Measurements from ENCODE around the gene MRPS11. TPM values are rescaled to one million over a fixed set of nuclear protein-coding genes. Genes with fewer than 3 reads are reported as not detected.

Gene MRPS11
- polyA plus RNA-seq, 2 of the 4 experiments (the other 2 are of a cell fraction): 99.0 to 122 TPM

DNA sequence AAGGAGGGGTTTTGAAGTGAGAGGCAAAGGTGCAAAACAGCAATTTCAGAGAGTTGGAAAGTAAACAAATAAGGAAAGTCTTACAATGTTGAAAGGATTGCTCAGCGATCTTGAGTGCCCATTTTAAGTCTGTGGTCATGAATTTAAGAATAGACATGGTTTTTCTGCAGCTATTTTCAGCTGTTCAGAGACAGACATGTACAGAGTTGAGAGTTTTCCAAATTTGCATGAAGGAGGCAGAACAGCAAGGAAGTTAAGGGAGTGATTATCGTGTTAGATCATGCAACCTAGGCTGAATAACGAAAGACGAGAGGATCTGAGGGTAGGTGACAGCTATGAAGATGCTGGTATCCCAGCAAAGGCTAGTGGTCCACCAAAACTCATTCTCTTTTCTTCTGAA is 41.8 kb downstream of the MRPS11 start:
- ChIA-PET POLR2A (no interaction called here), CTCF (interaction anchor here (1.2 to 1.6 kb wide), 2 partner anchors 9 to 32 kb away, joined by 3 to 5 read pairs; no protein-coding TSS in a partner anchor)
- Histone ChIP-seq H3K4me2 (no peak overlapping the region), H3K4me1 (no peaks in the 10 kb centered on the region), H3K4me3 (no peak overlapping the region), H3K9me3 (no peaks in the 10 kb centered on the region), H3K27ac (no peak overlapping the region)
- TF ChIP-seq, protein P1, sequence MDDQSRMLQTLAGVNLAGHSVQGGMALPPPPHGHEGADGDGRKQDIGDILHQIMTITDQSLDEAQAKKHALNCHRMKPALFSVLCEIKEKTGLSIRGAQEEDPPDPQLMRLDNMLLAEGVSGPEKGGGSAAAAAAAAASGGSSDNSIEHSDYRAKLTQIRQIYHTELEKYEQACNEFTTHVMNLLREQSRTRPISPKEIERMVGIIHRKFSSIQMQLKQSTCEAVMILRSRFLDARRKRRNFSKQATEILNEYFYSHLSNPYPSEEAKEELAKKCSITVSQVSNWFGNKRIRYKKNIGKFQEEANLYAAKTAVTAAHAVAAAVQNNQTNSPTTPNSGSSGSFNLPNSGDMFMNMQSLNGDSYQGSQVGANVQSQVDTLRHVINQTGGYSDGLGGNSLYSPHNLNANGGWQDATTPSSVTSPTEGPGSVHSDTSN (IDR thresholded peaks at IDR 0.05): no peak
- TF ChIP-seq KDM5A (IDR thresholded peaks at IDR 0.05): no peak
- TF ChIP-seq HOXA7 (CRISPR knock-in tag; IDR thresholded peaks at IDR 0.05): no peak
- TF ChIP-seq RCOR1 (IDR thresholded peaks at IDR 0.05; ENCODE audit: low read depth, low read length): no peak
- TF ChIP-seq, protein P2, sequence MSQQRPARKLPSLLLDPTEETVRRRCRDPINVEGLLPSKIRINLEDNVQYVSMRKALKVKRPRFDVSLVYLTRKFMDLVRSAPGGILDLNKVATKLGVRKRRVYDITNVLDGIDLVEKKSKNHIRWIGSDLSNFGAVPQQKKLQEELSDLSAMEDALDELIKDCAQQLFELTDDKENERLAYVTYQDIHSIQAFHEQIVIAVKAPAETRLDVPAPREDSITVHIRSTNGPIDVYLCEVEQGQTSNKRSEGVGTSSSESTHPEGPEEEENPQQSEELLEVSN (IDR thresholded peaks at IDR 0.05; ENCODE audit: borderline replicate concordance, low read depth): no peak
- no peak for TF ChIP-seq MYC (IDR thresholded peaks at IDR 0.05; ENCODE audit: borderline replicate concordance, low read length)
- no peak for TF ChIP-seq ZC3H11A (IDR thresholded peaks at IDR 0.05)
- no peak for TF ChIP-seq NPAS2 (CRISPR knock-in tag; IDR thresholded peaks at IDR 0.05; ENCODE audit: borderline replicate concordance)
- TF ChIP-seq, protein P3, sequence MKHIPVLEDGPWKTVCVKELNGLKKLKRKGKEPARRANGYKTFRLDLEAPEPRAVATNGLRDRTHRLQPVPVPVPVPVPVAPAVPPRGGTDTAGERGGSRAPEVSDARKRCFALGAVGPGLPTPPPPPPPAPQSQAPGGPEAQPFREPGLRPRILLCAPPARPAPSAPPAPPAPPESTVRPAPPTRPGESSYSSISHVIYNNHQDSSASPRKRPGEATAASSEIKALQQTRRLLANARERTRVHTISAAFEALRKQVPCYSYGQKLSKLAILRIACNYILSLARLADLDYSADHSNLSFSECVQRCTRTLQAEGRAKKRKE (CRISPR knock-in tag; IDR thresholded peaks at IDR 0.05; ENCODE audit: low read depth): no peak
- no peak for TF ChIP-seq RFX5 (IDR thresholded peaks at IDR 0.05)
- ATAC-seq (no peak), FAIRE-seq (no peak), DNase-seq (ENCODE audit: low read depth in 1 of 2, low spot score in 1 of 2) (no peak)
- 78% methylated on average over 4 of the region's 4 CpGs for WGBS (ENCODE audit: missing lambda C conversion rate)

DNA sequence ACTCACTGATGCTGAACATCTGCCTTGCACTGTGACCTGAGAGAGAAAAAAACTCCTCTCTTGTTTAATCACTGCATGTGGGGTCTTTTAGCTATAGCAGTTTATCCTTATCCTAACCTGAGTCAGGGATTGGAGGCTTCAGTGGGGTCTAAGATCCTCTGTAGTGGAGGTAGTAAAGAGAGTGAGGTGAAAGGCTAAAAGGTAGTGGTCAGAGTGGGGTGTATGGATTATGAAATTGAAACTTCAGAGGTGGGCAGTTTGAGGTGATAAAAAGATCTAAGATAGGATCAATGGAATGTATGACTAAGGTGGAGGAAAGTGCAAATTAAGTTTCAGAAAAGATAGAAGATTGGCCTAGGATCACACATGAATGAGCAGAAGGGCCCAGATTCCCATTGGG is 42.5 kb downstream of the MRPS11 start:
- DNase-seq (ENCODE audit: low read depth in 1 of 2, low spot score in 1 of 2) (no peak), ATAC-seq (no peak), FAIRE-seq (no peak)
- H3K4me3 ChIP-seq: no peak overlapping the region
- H3K4me2 ChIP-seq: no peak overlapping the region
- H3K9me3 ChIP-seq: no peaks in the 10 kb centered on the region
- POLR2A ChIA-PET: no interaction called here
- CTCF ChIA-PET: interaction anchor here (0.9 kb wide), 1 partner anchor 21 kb away, joined by 3 read pairs; no protein-coding TSS in a partner anchor
- TF ChIP-seq JUNB (IDR thresholded peaks at IDR 0.05) (no peak), TP53 (CRISPR knock-in tag; IDR thresholded peaks at IDR 0.05) (no peak), POLR2AphosphoS2 (conservative IDR thresholded peaks at IDR 0.05; ENCODE audit: low read length) (no peak), KDM1A (IDR thresholded peaks at IDR 0.05; ENCODE audit: low read depth) (no peak), NFE2L2 (conservative IDR thresholded peaks at IDR 0.05; ENCODE audit: low read length) (no peak), EP300 (IDR thresholded peaks at IDR 0.05) (no peak), FOSB (CRISPR knock-in tag; IDR thresholded peaks at IDR 0.05) (no peak), CEBPB (IDR thresholded peaks at IDR 0.05) (no peak), HOXA7 (CRISPR knock-in tag; IDR thresholded peaks at IDR 0.05) (no peak), RAD21 (conservative IDR thresholded peaks at IDR 0.05 in 1 of 2, IDR thresholded peaks at IDR 0.05 in 1 of 2) (no peak), CHD2 (IDR thresholded peaks at IDR 0.05; ENCODE audit: low read length, partially characterized antibody) (no peak), RNF2 (IDR thresholded peaks at IDR 0.05; ENCODE audit: borderline replicate concordance, low read depth) (no peak), RFX5 (IDR thresholded peaks at IDR 0.05) (no peak), KDM5A (IDR thresholded peaks at IDR 0.05) (no peak), TFCP2L1 (CRISPR knock-in tag; IDR thresholded peaks at IDR 0.05) (no peak)
- TF ChIP-seq, protein P3 (CRISPR knock-in tag; IDR thresholded peaks at IDR 0.05; ENCODE audit: low read depth): no peak
- no peaks in the 10 kb centered on the region for H3K4me1 ChIP-seq
- no peak overlapping the region for H3K27ac ChIP-seq

DNA sequence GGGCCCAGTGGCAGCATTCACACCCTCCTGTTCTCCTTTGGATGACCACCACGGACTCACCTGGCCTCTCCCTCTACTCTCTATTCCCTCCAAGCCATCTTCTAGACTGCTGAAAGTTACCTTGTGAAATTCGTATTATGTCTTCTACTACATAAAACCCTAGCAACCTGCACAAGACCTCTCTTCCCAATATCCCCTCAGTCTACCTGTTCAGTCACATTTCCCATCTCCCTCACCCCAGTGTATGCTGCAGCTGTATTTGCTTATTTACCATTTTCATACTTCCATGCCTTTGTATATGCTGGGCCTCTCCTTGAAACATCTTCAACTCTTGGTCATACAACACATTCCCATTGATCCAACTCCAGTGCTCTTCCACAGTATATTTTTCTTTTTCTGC is 43.7 kb downstream of the MRPS11 start:
- ATAC-seq: no peak
- no peak for FAIRE-seq
- H3K4me1 ChIP-seq: no peaks in the 10 kb centered on the region
- DNase-seq (ENCODE audit: low read depth in 1 of 2, low spot score in 1 of 2): no peak
- ChIA-PET POLR2A (no interaction called here), CTCF (no interaction called here)
- no peak overlapping the region for H3K4me3 ChIP-seq
- H3K4me2 ChIP-seq: no peak overlapping the region
- H3K9me3 ChIP-seq: no peaks in the 10 kb centered on the region
- H3K27ac ChIP-seq: no peak overlapping the region
- WGBS (ENCODE audit: missing lambda C conversion rate): 78% methylated on average over 2 of the region's 2 CpGs
- TF ChIP-seq TP53 (CRISPR knock-in tag; IDR thresholded peaks at IDR 0.05) (no peak), CBX8 (IDR thresholded peaks at IDR 0.05) (no peak), HOXB13 (CRISPR knock-in tag; IDR thresholded peaks at IDR 0.05; ENCODE audit: low read depth) (no peak), ZFP36 (IDR thresholded peaks at IDR 0.05; ENCODE audit: borderline replicate concordance, partially characterized antibody) (no peak), PHF8 (IDR thresholded peaks at IDR 0.05; ENCODE audit: borderline replicate concordance, low read depth) (no peak), CBX2 (IDR thresholded peaks at IDR 0.05; ENCODE audit: borderline replicate concordance, low read depth) (no peak), FOXS1 (CRISPR knock-in tag; IDR thresholded peaks at IDR 0.05) (no peak), POLR2AphosphoS2 (conservative IDR thresholded peaks at IDR 0.05; ENCODE audit: low read length) (no peak), EHMT2 (IDR thresholded peaks at IDR 0.05; ENCODE audit: low read depth) (no peak), HDAC2 (IDR thresholded peaks at IDR 0.05) (no peak), TFCP2L1 (CRISPR knock-in tag; IDR thresholded peaks at IDR 0.05) (no peak), RAD21 (conservative IDR thresholded peaks at IDR 0.05 in 1 of 2, IDR thresholded peaks at IDR 0.05 in 1 of 2) (no peak), MAZ (IDR thresholded peaks at IDR 0.05; ENCODE audit: borderline replicate concordance, low read depth, low read length) (no peak), KDM1A (IDR thresholded peaks at IDR 0.05; ENCODE audit: low read depth) (no peak), RNF2 (IDR thresholded peaks at IDR 0.05; ENCODE audit: borderline replicate concordance, low read depth) (no peak)
- TF ChIP-seq, protein P4, sequence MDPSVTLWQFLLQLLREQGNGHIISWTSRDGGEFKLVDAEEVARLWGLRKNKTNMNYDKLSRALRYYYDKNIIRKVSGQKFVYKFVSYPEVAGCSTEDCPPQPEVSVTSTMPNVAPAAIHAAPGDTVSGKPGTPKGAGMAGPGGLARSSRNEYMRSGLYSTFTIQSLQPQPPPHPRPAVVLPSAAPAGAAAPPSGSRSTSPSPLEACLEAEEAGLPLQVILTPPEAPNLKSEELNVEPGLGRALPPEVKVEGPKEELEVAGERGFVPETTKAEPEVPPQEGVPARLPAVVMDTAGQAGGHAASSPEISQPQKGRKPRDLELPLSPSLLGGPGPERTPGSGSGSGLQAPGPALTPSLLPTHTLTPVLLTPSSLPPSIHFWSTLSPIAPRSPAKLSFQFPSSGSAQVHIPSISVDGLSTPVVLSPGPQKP (IDR thresholded peaks at IDR 0.05; ENCODE audit: low read depth, low read length): no peak

Data from A549 (cell line).